ENCODE data around the gene GBP1. TPM values are rescaled to one million over a fixed set of nuclear protein-coding genes. Genes with fewer than 3 reads are reported as not detected.

Gene GBP1
- total RNA-seq, result 100 to 1,000 TPM in 1 of 2 donors, 10 to 100 TPM in 1; 80.5 to 102 TPM

GRCh38 chr1:89065079-89065868 lies at the start of gene GBP1:
Gene GBP1 (minus strand): TSS chr1:89065208. CDS start chr1:89063234, 1,974 bp downstream.

GRCh38 chr1:89022167-89022959 lies 42.6 kb downstream of the GBP1 start, which contains the start of gene GBP3:
Gene GBP3 (minus strand): TSS chr1:89022866. CDS start chr1:89020721, 2,145 bp downstream.

Small RNAs within 50 kb of the gene (small RNA-seq; reads per million reads assigned to genes)
- gene RF00019, result 0 reads per million in 2 donors

Other genes with a start within 250 kb of the GBP1 start
- 10 to 100 TPM; 53.3 to 61.6 TPM for gene GTF2B, start 173.6 kb downstream of the GBP1 start, total RNA-seq
- 10 to 100 TPM; 39.6 to 52.7 TPM for gene KYAT3, start 72.6 kb downstream of the GBP1 start, total RNA-seq
- 10 to 100 TPM; 23.3 to 26.2 TPM for gene RBMXL1, start 72.6 kb downstream of the GBP1 start, total RNA-seq
- gene GBP3, start 42.3 kb downstream of the GBP1 start, total RNA-seq, result 10 to 100 TPM; 32.6 to 45.8 TPM
- 10 to 100 TPM; 12.3 to 79.2 TPM for gene GBP2, start 60.9 kb upstream of the GBP1 start, total RNA-seq
- not detected for gene GBP7, start 110.8 kb upstream of the GBP1 start, total RNA-seq
- gene GBP4, start 133.7 kb upstream of the GBP1 start, total RNA-seq, result 1 to 10 TPM; 1.3 to 7.2 TPM
- gene GBP5, start 207.7 kb upstream of the GBP1 start, total RNA-seq, result under 1 TPM; under 0.01 to 0.34 TPM

Measured in melanocyte of skin (primary cell).